Hepatocyte (in vitro differentiated cells): ENCODE data around the gene FHIP1B. TPM values are rescaled to one million over a fixed set of nuclear protein-coding genes. Genes with fewer than 3 reads are reported as not detected.

ENCODE experiments used
- DNase-seq: peaks from one replicate; pipeline ENCODE4 v3.0.0-alpha.2; 2016; ENCODE audit warnings: low spot score
- H2AFZ ChIP-seq: fragments of 200-600 bp; sonication (generic); 2 replicates; pipeline ENCODE4 v1.6.0; 2016; ENCODE audit warnings: antibody characterized with exemption, mild to moderate bottlenecking
- H3K27ac ChIP-seq: fragments of 200-600 bp; sonication (generic); 2 replicates; pipeline ENCODE4 v1.5.1; 2016; ENCODE audit warnings: mild to moderate bottlenecking
- H3K27me3 ChIP-seq: fragments of 200-600 bp; sonication (generic); 2 replicates; pipeline ENCODE4 v1.6.1; 2016
- H3K36me3 ChIP-seq: fragments of 200-600 bp; sonication (generic); replicated peaks from 2 replicates; pipeline ENCODE4 v1.5.1; 2016; ENCODE audit warnings: low read depth; ENCODE audit not compliant: insufficient read depth
- H3K4me1 ChIP-seq: fragments of 200-600 bp; sonication (generic); 2 replicates; pipeline ENCODE4 v1.5.1; 2016; ENCODE audit warnings: mild to moderate bottlenecking, moderate library complexity; ENCODE audit not compliant: insufficient read depth
- H3K4me2 ChIP-seq: fragments of 200-600 bp; sonication (generic); 2 replicates; pipeline ENCODE4 v1.6.0; 2016
- H3K4me3 ChIP-seq: fragments of 200-600 bp; sonication (generic); 2 replicates; pipeline ENCODE4 v1.5.1; 2016; ENCODE audit warnings: mild to moderate bottlenecking
- H3K79me2 ChIP-seq: fragments of 200-600 bp; sonication (generic); 2 replicates; pipeline ENCODE4 v1.6.0; 2017; ENCODE audit warnings: mild to moderate bottlenecking
- H3K9me2 ChIP-seq: fragments of 200-600 bp; sonication (generic); replicated peaks from 2 replicates; pipeline ENCODE4 v1.6.0; 2017; ENCODE audit warnings: mild to moderate bottlenecking; ENCODE audit not compliant: insufficient read depth
- H3K9me3 ChIP-seq: fragments of 200-600 bp; sonication (generic); 2 replicates; pipeline ENCODE4 v1.5.1; 2016; ENCODE audit warnings: low read depth, mild to moderate bottlenecking
- H4K20me1 ChIP-seq: fragments of 200-600 bp; sonication (generic); 2 replicates; pipeline ENCODE4 v1.6.0; 2016; ENCODE audit warnings: mild to moderate bottlenecking; ENCODE audit not compliant: insufficient read depth, poor library complexity, severe bottlenecking
- EZH2 ChIP-seq: fragments of 200-600 bp; sonication (generic); IDR thresholded peaks from 2 replicates; pipeline ENCODE4 v1.6.1; 2016; ENCODE audit warnings: antibody characterized with exemption, mild to moderate bottlenecking, borderline replicate concordance
- EZH2phosphoT487 ChIP-seq: fragments of 200-600 bp; sonication (generic); IDR thresholded peaks from one replicate; pipeline ENCODE4 v1.6.1; 2018; ENCODE audit warnings: antibody characterized with exemption, mild to moderate bottlenecking, low read depth, moderate library complexity; ENCODE audit not compliant: unreplicated experiment, severe bottlenecking
- WGBS: methylation state at CpG from one replicate; pipeline ENCODE4 v1.1.6; 2016; ENCODE audit warnings: low lambda C conversion rate; ENCODE audit errors: missing lambda C conversion rate; 5-methylcytosine and 5-hydroxymethylcytosine counted together
- polyA plus RNA-seq: library from polyadenylated mRNA; unstranded; fragments of >200 nt; fragmentation: Nextera tagmentation; extraction: Ambion mirVana; gene quantifications from 2 replicates; pipeline ENCODE4 v1.2.1, GENCODE V29; 2016
- total RNA-seq: library from RNA; depleted of rRNA; stranded (reverse); fragments of >200 nt; gene quantifications from 2 replicates; pipeline ENCODE4 v1.2.3, GENCODE V29; 2014
- TF ChIP-seq, protein P1 (sequence below): fragments of 200-600 bp; sonication (generic); IDR thresholded peaks from 2 replicates; pipeline ENCODE4 v1.5.1; 2016; ENCODE audit warnings: antibody characterized with exemption, mild to moderate bottlenecking; ENCODE audit not compliant: poor library complexity

Gene FHIP1B
- total and polyA plus RNA-seq, 2 experiments from 2014 or later: 27.7 to 31.5 TPM

DNA sequence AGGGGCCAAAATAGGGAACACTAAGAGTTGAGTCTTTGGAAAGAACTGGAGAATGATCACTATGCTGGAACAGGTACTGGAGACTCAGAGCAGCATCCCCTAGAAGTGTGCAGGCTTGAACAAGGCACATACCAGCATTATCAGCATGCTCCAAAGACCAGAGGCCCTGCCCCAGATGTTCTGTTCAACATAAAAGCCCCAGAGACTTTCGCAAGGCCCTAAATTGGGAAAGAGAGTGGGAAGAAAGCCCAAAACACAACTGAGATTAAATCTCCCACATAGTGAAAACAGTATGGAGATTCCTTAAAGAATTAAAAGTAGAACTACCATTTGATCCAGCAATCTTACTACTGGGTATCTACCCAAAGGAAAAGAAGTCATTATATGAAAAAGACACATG lies 13.8 kb upstream of the FHIP1B start:
- Histone ChIP-seq H3K27ac (no peak overlapping the region), H4K20me1 (no peaks in the 10 kb centered on the region), H3K9me2 (no peaks in the 10 kb centered on the region), H3K36me3 (no peaks in the 10 kb centered on the region), H3K4me2 (no peak overlapping the region), H3K4me1 (peaks cover 17% of the 10 kb centered on the region), H3K79me2 (no peaks in the 10 kb centered on the region), H3K9me3 (no peaks in the 10 kb centered on the region), H2AFZ (no peak overlapping the region), H3K27me3 (no peaks in the 10 kb centered on the region), H3K4me3 (no peak overlapping the region)
- DNase-seq: peak; percentile 35
- WGBS: 65% methylated on average over 1 of the region's 1 CpG
- no peak for TF ChIP-seq EZH2
- TF ChIP-seq, protein P1, sequence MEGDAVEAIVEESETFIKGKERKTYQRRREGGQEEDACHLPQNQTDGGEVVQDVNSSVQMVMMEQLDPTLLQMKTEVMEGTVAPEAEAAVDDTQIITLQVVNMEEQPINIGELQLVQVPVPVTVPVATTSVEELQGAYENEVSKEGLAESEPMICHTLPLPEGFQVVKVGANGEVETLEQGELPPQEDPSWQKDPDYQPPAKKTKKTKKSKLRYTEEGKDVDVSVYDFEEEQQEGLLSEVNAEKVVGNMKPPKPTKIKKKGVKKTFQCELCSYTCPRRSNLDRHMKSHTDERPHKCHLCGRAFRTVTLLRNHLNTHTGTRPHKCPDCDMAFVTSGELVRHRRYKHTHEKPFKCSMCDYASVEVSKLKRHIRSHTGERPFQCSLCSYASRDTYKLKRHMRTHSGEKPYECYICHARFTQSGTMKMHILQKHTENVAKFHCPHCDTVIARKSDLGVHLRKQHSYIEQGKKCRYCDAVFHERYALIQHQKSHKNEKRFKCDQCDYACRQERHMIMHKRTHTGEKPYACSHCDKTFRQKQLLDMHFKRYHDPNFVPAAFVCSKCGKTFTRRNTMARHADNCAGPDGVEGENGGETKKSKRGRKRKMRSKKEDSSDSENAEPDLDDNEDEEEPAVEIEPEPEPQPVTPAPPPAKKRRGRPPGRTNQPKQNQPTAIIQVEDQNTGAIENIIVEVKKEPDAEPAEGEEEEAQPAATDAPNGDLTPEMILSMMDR: no peak
- TF ChIP-seq EZH2phosphoT487: no peak

DNA sequence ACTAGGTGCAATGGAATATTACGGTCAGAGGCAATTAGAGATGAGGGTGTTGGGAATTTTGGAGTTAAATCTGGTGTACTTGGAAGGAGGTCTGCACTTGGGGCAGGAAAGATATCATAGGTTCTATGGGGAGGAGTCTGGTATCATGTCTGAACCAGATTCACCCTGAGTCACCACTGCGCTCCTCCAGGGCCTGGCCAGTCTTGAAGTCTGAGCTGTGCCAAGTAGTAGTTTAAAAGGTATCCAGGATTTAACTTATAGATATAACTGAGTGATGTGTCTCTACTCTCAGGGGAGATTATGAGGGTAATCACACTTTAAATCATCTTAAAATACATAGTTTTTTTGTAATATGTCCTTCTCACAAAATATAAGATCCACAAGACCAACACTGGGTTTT lies 11.1 kb upstream of the FHIP1B start:
- Histone ChIP-seq H3K36me3 (no peaks in the 10 kb centered on the region), H4K20me1 (no peaks in the 10 kb centered on the region), H3K27me3 (no peaks in the 10 kb centered on the region), H3K79me2 (no peaks in the 10 kb centered on the region), H3K27ac (no peak overlapping the region), H3K9me3 (no peaks in the 10 kb centered on the region), H3K4me2 (no peak overlapping the region), H3K4me3 (no peak overlapping the region), H2AFZ (no peak overlapping the region), H3K4me1 (no peaks in the 10 kb centered on the region), H3K9me2 (no peaks in the 10 kb centered on the region)
- no peak for TF ChIP-seq EZH2phosphoT487
- 91% methylated on average over 2 of the region's 2 CpGs for WGBS
- DNase-seq: no peak

DNA sequence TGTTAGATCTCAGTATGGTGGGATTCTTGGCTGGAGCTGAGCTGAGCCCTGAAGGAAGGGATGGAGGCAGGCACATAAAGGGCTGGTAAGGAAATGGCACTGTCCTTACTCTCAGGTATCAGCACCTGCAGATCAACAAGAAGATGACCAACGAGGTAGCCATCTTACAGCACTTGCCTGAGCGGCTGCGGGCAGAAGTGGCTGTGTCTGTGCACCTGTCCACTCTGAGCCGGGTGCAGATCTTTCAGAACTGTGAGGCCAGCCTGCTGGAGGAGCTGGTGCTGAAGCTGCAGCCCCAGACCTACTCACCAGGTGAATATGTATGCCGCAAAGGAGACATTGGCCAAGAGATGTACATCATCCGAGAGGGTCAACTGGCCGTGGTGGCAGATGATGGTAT lies 6.9 kb upstream of the FHIP1B start:
- no peaks in the 10 kb centered on the region for H3K4me1 ChIP-seq
- no peaks in the 10 kb centered on the region for H3K9me2 ChIP-seq
- WGBS: 94% methylated on average over 7 of the region's 7 CpGs
- no peaks in the 10 kb centered on the region for H3K79me2 ChIP-seq
- TF ChIP-seq, protein P1: no peak
- TF ChIP-seq EZH2phosphoT487 (no peak), EZH2 (no peak)
- no peaks in the 10 kb centered on the region for H3K36me3 ChIP-seq
- H3K4me2 ChIP-seq: no peak overlapping the region
- no peak overlapping the region for H3K4me3 ChIP-seq
- H3K27me3 ChIP-seq: no peaks in the 10 kb centered on the region
- no peak overlapping the region for H3K27ac ChIP-seq
- no peaks in the 10 kb centered on the region for H4K20me1 ChIP-seq
- no peaks in the 10 kb centered on the region for H3K9me3 ChIP-seq
- DNase-seq: no peak
- no peak overlapping the region for H2AFZ ChIP-seq

DNA sequence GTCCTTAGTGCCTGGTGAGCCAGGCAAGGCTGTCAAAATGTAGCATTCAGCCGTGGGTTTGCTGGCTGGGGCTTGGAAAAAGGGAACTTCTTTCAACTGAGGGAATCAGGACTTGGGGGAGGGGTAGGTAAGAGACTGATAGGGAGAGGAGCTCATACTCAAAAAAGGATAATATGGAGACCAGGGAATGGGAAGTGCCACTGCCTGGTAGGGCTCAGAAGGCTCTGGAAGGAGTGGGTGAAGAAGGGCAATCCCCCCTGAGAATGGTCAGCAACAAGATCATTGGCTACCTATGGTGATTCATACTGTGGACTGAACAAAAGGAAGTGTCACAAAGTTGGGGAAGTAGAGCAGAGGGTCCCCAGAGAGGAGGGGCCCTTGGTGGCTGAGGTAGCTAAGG lies 6.3 kb upstream of the FHIP1B start:
- Histone ChIP-seq H3K4me3 (no peak overlapping the region), H3K4me2 (no peak overlapping the region), H3K9me3 (no peaks in the 10 kb centered on the region), H3K27me3 (no peaks in the 10 kb centered on the region), H3K27ac (no peak overlapping the region), H4K20me1 (no peaks in the 10 kb centered on the region), H3K4me1 (no peaks in the 10 kb centered on the region), H3K79me2 (no peaks in the 10 kb centered on the region), H3K9me2 (no peaks in the 10 kb centered on the region), H2AFZ (no peak overlapping the region), H3K36me3 (no peaks in the 10 kb centered on the region)
- no peak for TF ChIP-seq EZH2
- TF ChIP-seq EZH2phosphoT487: no peak
- TF ChIP-seq, protein P1: no peak
- no peak for DNase-seq
- WGBS: 69% methylated on average over 1 of the region's 1 CpG
